Ishikawa (cell line): ENCODE measurements around the gene GLCCI1.

ENCODE experiments used
- CEBPB ChIP-seq: IDR thresholded peaks from 2 replicates; pipeline ENCODE4 v1.6.1; 2012
- CREB1 ChIP-seq: IDR thresholded peaks from 2 replicates; pipeline ENCODE4 v1.6.1; 2012; ENCODE audit warnings: low read depth
- EGR1 ChIP-seq: IDR thresholded peaks from 2 replicates; pipeline ENCODE4 v1.6.1; 2012
- EP300 ChIP-seq: IDR thresholded peaks from 2 replicates; pipeline ENCODE4 v1.6.1; 2012; ENCODE audit warnings: borderline replicate concordance
- FOXM1 ChIP-seq: IDR thresholded peaks from 2 replicates; pipeline ENCODE4 v1.6.1; 2012; ENCODE audit warnings: low read depth, borderline replicate concordance
- MAX ChIP-seq: IDR thresholded peaks from 2 replicates; pipeline ENCODE4 v1.6.1; 2012
- NFIC ChIP-seq: IDR thresholded peaks from 2 replicates; pipeline ENCODE4 v1.6.1; 2012
- RAD21 ChIP-seq: IDR thresholded peaks from 2 replicates; pipeline ENCODE4 v1.6.1; 2012; ENCODE audit warnings: low read depth
- REST ChIP-seq: IDR thresholded peaks from 2 replicates; pipeline ENCODE4 v1.6.1; 2012; ENCODE audit warnings: low read depth, mild to moderate bottlenecking
- TAF1 ChIP-seq: IDR thresholded peaks from 2 replicates; pipeline ENCODE4 v1.6.1; 2012; ENCODE audit warnings: low read depth, mild to moderate bottlenecking
- TCF12 ChIP-seq: IDR thresholded peaks from 2 replicates; pipeline ENCODE4 v1.6.1; 2012; ENCODE audit warnings: low read depth
- TEAD4 ChIP-seq: IDR thresholded peaks from 2 replicates; pipeline ENCODE4 v1.6.1; 2012
- USF1 ChIP-seq: IDR thresholded peaks from 2 replicates; pipeline ENCODE4 v1.6.1; 2012
- YY1 ChIP-seq: IDR thresholded peaks from 2 replicates; pipeline ENCODE4 v1.6.1; 2012; ENCODE audit warnings: low read depth
- ZBTB7A ChIP-seq: IDR thresholded peaks from 2 replicates; pipeline ENCODE4 v1.6.1; 2012; ENCODE audit warnings: low read depth

The GLCCI1 gene

GRCh38 chr7:8129318-8129659 lies 160.7 kb downstream of the GLCCI1 start:
- no peak for TF ChIP-seq RAD21
- no peak for TF ChIP-seq REST
- no peak for TF ChIP-seq EGR1

- no peak for TF ChIP-seq CREB1
- no peak for TF ChIP-seq TEAD4
Observed at GRCh38 chr7:8130663-8131062, 162.1 kb downstream of the GLCCI1 start.

- no peak for TF ChIP-seq MAX
- no peak for TF ChIP-seq REST
- TF ChIP-seq TAF1: no peak
- no peak for TF ChIP-seq FOXM1
- TF ChIP-seq CEBPB: no peak
- no peak for TF ChIP-seq ZBTB7A
- no peak for TF ChIP-seq USF1
- TF ChIP-seq CREB1: no peak
- no peak for TF ChIP-seq EGR1
- TF ChIP-seq YY1: no peak
- TF ChIP-seq NFIC: no peak
- no peak for TF ChIP-seq TEAD4
- TF ChIP-seq TCF12: no peak
- no peak for TF ChIP-seq RAD21
- TF ChIP-seq EP300: no peak
Observed at GRCh38 chr7:8131694-8132605, 163.4 kb downstream of the GLCCI1 start.

GRCh38 chr7:8133188-8133848 lies 164.7 kb downstream of the GLCCI1 start:
- TF ChIP-seq EP300: no peak
- no peak for TF ChIP-seq TAF1
- TF ChIP-seq REST: no peak
- TF ChIP-seq EGR1: no peak
- no peak for TF ChIP-seq USF1
- TF ChIP-seq ZBTB7A: no peak
- TF ChIP-seq MAX: no peak
- TF ChIP-seq RAD21: no peak
